Skin of body (tissue), 2 donors: ENCODE data around the gene CABP1. TPM values are rescaled to one million over a fixed set of nuclear protein-coding genes. Genes with fewer than 3 reads are reported as not detected.
"Not testable (repeated sequence)": the region's sequence is repeated elsewhere in the genome, so short reads cannot be mapped to it uniquely, and the experiment has no call there.

Experiments
- DNase-seq: peaks from one replicate; lab custom pipeline; 2025; lab: John Stamatoyannopoulos, UW
- total RNA-seq: library from RNA; depleted of rRNA; stranded (reverse); fragments of >200 nt; gene quantifications from one replicate; pipeline ENCODE4 v1.2.3, GENCODE V29; 2014

The CABP1 gene
- 1.3 TPM for total RNA-seq

DNA sequence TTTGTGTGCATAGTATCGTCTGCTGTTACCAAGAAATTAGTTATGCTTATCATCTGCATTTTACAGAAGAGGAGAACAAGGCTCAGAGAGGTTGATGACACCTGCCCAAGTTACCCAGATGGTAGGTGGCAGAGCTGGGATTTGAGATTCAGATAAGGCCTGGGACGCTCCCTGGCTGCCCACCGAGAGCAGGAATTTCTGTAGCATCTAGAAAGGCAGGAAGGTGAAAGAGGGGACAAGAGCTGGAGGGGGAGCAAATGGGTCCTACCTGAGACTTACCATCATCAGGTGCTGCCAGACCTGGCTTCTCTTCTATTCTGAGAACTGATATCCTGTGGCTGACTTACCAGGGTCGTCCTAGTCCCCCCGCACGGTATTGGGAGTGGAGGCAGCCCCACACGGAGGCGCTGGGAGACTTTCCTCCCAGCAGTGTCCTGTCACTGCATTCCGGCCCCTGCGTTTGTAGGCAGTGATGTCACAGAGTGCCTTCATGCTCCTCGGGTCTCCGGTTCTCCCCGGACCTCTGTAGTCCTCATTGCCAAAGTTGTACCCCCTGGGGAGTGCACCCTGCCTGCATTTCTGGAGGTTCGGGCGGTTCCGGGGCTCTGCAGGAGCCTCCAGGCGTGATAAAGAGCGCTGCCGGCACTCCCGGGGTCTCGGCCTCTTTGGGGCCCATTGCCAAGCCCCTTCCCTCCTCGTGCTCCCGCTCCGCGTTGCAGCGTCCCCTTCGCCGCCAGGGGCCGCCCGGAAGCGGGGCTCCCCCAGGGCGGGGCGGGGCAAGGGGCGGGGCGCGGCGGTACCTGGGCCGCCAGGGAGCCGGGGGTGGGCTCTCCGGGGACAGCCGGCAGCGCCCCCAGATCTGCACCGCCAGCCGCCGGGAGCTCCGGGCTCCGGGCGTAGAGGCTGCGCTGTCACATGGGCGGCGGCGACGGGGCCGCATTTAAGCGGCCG lies at the start of gene CABP1:
Gene CABP1, plus strand, starts transcription at position 856 of the 951 bp plus-strand sequence. Its CDS starts 60 bp downstream, at position 916.
- no peak for DNase-seq

DNA sequence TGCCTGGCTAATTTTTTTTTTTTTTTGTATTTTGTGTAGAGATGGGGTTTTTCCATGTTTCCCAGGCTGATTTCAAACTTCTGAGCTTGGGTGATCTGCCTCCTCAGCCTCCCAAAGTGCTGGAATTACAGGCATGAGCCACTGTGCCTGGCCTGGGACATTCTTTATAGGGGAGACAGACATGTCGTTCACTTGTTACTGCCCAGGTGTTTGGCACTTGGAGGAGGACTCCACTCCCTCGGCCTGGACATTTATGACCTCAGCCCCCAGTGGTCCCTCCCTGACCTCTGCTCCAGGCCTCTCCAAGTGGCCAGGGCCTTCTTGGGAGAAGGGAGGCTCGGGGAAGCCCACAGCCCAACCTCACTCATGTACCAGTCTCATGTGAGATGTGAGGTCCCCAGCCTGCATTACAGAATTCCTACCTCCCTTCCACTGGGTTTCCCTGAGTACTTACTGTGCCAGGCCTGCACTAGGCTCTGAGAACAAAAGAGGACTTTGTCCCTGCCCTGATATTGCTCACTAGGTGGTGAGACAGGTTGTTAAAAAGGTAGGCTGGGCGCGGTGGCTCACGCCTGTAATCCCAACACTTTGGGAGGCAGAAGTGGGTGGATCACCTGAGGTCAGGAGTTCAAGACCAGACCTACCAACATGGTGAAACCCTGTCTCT lies 49.6 kb upstream of the CABP1 start:
- no peak for DNase-seq

DNA sequence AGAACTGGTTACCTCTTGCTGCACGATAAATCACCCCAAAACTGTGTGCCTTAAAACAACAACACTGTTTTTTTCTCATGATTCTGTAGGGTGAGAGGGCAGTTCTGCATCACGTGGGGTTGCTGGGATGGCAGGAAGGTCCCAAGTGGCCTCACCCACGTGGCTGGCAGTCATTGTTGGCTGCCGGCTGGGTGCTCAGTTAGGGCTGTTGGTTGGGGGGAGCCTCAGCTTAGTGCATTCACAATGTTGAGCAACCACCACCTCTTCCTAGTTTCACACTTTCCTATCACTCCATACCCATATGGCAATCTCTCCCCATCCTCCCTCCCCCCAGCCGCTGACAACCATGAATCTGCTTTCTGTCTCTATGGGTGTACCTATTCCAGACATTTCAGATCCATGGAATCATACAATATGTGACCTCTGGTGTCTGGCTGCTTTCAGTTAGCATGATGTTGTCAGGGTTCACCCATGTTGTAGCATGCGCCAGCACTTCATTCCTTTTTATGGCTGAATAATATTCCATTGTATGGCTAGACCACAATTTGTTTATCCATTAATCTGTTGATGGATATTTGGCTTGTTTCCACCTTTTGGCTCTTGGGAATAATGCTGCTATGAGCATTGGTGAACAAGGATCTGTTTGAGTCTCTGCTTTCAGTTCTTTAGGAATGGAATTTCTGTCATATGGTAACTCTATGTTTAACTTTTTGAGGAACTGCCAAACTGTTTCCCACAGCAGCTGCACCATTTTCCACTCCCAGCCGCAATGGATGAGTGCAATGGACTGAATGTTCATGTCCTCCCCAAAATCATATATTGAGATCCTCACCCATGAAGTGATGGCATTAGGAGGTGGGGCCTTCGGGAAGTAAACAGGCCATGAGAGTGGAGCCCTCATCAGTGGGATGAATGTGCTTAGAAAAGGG lies 48.0 kb upstream of the CABP1 start:
- DNase-seq, result no peak

GRCh38 chr12:120596901-120597300 lies 43.5 kb upstream of the CABP1 start:
- DNase-seq, result no peak

DNA sequence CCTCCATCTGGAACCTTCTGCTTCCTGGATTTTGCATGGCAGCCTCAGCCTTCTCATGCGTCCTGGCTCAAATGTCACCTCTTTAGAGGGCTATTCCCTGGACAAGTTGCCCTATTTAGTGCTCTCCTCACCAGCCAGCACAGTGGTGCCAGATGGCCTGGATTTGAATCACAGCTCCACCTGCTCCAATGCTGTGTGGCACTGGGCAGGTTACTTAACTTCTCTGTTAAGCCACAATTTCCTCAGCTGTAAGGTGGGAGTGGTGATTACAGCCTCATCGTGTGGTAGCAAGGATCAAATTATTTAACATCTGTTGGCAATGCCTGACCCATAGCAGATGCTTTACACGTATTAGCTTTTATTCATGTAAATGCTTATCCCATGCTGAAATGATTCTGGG lies 42.6 kb upstream of the CABP1 start:
- DNase-seq, result no peak

GRCh38 chr12:120598674-120599463 lies 41.6 kb upstream of the CABP1 start:
- DNase-seq, result no peak

DNA sequence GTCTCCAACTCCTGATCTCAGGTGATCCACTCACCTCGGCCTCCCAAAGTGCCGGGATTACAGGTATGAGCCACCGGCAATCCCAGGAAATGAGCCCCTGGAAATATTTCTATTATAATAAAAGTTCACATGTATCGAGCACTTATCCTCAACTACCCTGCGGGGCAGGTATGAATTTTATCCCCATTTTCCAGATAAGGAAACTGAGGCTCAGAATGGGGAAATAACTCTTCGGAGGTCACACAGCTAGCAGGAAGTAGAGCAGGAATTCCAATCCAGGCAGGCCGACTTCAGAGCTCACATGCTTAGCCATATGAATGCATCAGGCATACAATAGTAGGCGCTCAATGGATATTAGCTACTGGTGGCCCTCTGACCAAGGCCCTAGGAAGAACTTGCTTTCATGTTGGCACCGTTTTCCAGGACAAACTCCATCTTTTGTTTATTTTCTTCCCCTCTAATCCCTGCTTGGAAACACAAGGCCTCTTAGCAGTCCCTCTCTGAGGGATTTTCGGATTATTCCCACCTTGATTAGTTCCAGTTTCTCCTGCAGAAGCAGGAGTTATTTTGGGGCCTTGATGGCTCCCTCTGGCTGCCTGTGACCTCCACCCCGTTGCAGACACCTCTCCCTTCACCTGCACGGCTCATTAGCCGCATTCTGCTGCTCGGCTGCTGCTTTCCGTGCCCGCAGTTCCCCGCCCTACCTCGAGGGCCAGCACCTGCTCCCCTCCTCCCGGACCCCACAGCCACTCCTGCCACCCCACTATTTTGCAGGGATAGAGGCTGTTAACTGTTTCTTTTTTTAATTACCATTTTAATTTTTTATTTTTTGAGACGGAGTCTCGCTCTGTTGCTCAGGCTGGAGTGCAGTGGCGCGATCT lies 40.5 kb upstream of the CABP1 start:
- no peak for DNase-seq

DNA sequence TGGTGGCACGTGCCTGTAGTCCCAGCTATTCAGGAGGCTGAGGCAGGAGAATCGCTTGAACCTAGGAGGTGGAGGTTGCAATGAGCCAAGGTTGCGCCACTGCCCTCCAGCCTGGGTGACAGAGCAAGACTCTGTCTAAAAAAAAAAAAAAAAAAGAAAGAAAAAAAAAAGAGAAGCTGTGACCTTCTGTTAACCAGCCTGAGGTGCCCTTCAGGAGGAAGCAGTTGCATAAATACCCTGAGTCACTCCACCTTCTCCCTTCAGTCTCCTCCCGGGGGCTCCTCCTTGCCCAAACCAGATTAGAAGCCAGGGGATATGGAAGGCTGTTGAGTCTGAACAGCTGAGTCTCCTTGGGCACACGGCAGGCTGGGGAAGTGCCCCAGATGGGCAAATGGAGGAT lies 38.0 kb upstream of the CABP1 start:
- not testable (repeated sequence) for DNase-seq

- no peak for DNase-seq
Observed at GRCh38 chr12:120610560-120610959, 29.9 kb upstream of the CABP1 start.

DNA sequence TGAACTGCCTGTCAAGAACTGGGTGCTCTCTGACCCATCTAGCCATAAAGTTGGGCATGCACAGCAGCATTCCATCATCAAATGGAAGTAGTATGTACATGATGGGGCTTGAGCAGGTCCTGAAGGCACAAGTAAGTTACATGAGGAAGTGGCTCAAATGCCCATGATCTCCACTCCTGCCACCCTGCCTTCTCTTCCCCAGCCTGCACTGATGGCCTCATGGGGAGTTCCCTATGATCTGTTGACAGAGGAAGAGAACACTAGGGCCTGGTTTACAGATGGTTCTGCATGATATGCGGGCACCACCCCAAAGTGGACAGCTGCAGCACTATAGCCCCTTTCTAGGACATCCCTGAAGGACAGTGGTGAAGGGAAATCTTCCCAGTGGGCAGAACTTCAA lies 28.9 kb upstream of the CABP1 start:
- not testable (repeated sequence) for DNase-seq

DNA sequence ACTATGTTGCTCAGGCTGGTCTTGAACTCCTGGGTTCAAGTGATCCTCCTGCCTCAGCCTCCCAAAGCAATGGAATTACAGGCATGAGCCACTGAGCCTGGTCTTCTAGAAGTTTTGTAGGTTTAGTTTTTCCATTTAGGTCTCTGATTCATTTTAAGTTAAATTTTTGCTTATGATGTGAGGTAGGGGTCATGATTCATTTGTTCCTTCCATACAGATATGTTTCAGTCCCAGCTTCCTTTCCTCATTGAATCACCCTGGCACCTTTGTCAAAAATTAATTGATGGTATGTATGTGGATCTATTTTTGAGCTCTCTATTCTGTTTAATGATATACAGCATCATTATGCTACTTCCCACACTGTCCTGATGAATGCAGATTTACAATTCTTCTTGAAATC lies 25.6 kb upstream of the CABP1 start:
- DNase-seq, result no peak

DNA sequence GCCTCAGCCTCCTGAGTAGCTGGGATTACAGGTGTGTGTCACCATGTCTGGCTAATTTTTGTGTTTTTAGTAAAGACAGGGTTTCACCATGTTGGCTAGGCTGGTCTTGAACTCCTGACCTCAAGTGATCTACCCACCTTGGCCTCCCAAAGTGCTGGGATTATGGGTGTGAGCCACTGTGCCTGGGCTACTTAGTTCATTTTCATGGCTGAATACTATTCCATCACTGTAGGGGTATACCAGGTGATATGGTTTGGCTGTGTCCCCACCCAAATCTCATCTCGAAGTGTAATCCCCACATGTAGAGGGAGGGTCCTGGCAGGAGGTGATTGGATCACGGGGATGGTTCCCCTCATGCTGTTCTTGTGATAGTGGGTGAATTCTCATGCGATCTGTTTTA lies 23.2 kb upstream of the CABP1 start:
- not testable (repeated sequence) for DNase-seq

DNA sequence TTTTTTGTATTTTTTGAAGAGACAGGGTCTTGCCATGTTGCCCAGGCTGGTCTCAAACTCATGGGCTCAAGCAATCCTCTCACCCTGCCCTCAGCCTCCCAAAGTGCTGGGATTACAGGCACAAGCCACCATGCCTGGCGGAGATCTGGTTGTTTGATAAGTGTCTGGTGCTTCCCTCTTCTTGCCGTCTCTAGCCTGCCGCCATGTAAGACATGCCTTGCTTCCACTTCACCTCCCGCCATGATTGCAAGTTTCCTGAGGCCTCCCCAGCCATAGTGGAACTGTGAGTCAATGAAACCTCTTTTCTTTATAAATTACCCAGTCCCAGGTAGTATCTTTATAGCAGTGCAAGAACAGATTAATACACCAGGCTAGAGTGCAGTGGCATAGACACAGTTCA lies 22.7 kb upstream of the CABP1 start:
- not testable (repeated sequence) for DNase-seq

DNA sequence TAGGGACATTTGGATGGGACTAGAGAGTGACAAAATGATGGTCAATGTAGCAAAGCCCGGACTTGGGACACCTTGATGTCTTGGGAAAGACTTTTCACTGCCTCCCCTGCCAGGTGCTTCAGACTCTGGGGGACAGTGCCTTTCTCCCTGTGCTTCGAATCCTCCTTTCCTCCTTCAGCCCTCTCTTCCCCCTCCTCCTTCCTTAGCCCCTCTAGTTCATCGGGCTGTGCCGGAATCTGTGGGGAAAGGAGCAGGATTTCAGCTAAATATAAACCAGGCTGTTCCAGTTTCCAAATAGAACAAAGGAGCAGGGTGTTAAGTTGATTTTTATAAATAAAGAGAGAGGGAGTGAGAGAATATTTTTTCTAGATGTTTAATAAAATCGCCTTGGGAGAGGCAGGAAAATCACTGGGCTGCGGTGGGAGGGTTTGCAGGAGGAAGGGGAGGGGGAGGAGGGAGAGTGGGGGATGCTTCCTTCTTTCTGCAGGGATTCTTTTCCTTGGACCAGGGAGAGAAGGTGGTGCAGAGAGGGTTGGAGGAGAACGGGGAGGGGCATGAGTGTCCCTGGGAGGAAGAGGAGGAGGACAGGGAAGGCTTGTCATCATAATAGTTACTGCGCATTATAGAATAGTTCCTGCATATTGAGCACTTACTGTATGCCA lies 21.3 kb upstream of the CABP1 start:
- no peak for DNase-seq

DNA sequence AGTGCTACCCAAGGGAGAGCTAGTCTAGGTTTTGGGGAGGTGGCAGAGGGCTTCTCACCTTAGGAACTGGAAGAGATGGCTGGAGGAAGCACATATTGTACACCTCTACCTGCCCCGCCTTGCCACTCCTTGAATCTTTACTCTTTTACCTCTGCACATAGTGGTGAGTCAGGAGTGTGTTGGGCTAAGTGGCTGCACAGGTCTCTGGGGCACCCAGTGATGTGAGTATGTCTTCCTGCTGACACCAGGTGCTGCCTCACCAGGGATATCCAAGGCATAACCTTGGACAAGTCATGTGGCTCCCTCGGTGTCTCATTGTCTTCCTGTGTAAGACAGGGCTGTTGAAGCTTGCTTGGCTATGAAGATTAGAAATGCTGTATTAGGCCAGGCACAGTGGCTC lies 19.8 kb upstream of the CABP1 start:
- DNase-seq, result no peak

GRCh38 chr12:120625557-120626419 lies 14.6 kb upstream of the CABP1 start:
- DNase-seq, result no peak

DNA sequence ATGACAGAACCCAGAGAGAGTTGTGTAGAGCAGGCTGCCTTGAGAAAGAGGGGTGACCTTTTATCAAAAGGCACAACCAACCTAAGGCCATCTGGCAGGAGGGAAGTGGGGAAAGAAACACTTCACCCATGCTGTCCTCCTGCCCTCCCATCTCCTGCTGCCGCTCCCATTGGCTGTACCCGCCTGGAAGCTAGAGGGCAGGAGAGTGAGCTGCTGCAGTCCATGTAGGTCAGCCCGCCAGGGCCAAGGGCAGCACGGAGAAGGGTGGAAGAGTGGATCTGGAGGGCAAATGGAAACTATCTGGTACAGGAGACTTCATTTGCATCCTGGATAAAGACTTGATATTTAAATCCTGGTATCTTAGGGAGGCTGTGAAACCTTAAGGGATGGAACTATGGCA lies 11.5 kb upstream of the CABP1 start:
- DNase-seq, result no peak
